NK-92 treated with Interleukin-12 subunit alpha and Interleukin-12 subunit beta, amount 100 ng/mL, for 24 hours (cell line): Measurements from ENCODE around the gene SPEM1.
"Not testable (repeated sequence)": the region's sequence is repeated elsewhere in the genome, so short reads cannot be mapped to it uniquely, and the experiment has no call there.

Experiments used
- DNase-seq: peaks from one replicate; lab custom pipeline; 2025; lab: John Stamatoyannopoulos, UW

Gene SPEM1

DNA sequence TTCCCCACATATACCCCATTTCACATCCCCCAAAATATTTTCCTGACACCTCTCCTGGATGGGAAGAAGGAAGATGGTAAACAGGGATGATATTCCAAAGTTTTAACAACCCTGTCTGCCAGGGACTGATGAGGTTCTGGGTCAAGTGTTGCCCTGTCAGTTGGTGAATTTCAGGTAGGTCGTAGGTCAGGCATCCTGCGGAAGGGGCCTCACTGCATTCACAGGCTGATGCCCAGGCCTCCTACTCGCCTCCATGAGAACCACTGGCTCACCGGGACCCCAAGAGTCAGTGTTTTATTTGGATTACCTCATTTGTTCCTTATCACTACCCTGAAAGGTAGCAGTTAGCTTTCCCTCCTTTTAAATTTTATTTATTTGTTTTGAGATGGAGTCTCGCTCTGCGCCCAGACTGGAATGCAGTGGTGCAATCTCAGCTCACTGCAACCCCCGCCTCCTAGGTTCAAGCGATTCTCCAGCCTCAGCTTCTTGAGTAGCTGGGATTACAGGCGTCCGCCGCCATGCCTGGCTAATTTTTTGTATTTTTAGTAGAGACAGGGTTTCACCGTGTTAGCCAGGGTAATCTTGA is 48.8 kb downstream of the SPEM1 start:
- no peak for DNase-seq

DNA sequence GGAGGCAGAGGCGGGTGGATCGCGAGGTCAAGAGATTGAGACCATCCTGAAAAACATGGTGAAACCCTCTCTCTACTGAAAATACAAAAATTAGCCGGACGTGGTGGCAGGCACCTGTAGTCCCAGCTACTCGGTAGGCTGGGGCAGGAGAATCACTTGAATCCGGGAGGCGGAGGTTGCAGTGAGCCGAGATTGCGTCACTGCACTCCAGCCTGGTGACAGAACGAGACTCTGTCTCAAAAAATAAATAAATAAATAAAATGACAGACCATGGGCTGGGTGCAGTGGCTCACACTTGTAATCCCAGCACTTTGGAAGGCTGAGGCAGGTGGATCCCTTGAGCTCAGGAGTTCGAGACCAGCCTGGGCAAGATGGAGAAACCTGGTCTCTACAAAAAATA is 49.7 kb downstream of the SPEM1 start:
- not testable (repeated sequence) for DNase-seq

DNA sequence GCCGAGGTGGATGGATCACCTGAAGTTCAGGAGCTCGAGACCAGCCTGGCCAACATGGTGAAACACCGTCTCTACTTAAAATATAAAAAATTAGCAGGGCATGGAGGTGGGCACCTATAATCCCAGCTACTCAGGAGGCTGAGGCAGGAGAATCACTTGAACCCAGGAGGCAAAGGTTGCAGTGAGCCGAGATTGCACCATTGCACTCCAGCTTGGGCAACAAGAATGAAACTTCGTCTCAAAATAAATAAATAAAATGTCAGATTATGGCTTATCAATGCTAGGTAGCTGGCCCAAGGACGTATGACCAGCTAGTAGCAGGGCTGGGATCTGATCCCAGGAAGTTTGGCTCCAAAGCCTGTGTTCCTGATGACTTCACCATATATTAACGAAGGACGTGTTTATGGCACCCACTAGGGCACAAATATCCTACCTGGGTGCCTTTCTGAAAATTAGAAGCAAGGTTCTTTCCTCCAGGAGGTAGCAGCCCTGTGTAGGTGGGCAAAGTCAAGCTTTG is 50.4 kb downstream of the SPEM1 start:
- DNase-seq = not testable (repeated sequence)
